Measurements from ENCODE around the gene BMP6. TPM values are rescaled to one million over a fixed set of nuclear protein-coding genes. Genes with fewer than 3 reads are reported as not detected.
A peak's percentile ranks its signal among the peaks of the same experiment; 100 is the strongest.

BMP6 gene
- total RNA-seq, 1 experiment from 2014 or later, result 13.6 TPM

DNA sequence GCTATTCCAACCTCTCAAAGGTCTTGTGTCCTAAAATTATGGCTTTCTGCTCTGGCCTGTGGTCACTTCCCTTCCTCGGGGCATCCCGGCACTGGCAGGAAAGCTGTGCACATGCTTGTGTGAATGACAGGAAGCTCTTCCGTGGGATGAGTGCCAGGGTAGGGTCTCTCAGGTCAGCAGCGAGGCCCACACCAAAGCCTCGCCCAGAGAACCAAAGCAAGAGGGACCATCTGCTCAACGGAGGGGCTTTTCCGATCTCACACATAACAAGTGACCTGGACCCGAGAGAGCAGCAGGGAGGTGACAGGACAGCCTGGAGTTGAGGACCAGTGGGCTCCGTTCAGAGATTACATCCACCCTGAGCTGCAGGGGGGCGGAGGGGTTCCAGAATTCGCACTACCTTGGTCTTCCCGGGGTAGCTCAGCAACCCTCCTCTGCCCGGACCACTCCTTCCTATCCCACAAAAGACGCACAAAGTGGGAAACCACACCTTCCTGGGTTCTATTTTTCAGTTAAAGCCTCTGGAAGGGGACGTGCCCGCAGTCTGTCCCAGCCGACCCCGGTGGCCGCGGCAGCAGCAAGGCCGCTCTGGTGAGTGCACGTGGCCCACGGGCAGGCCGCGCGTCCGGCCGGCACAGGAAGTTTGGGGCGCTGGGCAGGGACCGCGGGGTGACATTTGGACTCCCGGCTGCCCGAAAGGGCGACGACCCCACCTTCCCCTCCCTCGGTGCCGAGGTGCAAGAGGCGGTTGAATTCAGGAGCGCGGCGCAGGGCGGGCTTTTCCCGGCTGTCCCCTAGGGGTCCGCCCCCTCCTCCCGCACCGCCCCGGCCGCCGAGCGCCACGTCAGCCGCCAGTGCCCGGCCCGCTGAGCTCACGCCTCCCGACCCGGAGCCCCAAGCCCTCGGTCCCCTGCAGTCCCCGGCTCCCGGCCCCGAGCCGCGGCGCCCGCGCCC is 183.7 kb downstream of the BMP6 start:
- H3K27ac ChIP-seq (ENCODE audit: low read length), result peak overlapping the region; percentile 87
- TF ChIP-seq SIN3A (IDR thresholded peaks at IDR 0.05; ENCODE audit: borderline replicate concordance, insufficient read depth, low read depth, low read length) (no peak), TCF7L2 (IDR thresholded peaks at IDR 0.05; ENCODE audit: low read depth, low read length) (no peak), POLR2AphosphoS5 (IDR thresholded peaks at IDR 0.05; ENCODE audit: low read depth, low read length) (no peak)
- TF ChIP-seq, protein P1, sequence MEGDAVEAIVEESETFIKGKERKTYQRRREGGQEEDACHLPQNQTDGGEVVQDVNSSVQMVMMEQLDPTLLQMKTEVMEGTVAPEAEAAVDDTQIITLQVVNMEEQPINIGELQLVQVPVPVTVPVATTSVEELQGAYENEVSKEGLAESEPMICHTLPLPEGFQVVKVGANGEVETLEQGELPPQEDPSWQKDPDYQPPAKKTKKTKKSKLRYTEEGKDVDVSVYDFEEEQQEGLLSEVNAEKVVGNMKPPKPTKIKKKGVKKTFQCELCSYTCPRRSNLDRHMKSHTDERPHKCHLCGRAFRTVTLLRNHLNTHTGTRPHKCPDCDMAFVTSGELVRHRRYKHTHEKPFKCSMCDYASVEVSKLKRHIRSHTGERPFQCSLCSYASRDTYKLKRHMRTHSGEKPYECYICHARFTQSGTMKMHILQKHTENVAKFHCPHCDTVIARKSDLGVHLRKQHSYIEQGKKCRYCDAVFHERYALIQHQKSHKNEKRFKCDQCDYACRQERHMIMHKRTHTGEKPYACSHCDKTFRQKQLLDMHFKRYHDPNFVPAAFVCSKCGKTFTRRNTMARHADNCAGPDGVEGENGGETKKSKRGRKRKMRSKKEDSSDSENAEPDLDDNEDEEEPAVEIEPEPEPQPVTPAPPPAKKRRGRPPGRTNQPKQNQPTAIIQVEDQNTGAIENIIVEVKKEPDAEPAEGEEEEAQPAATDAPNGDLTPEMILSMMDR (IDR thresholded peaks at IDR 0.05), result no peak
- TF ChIP-seq, protein P2, sequence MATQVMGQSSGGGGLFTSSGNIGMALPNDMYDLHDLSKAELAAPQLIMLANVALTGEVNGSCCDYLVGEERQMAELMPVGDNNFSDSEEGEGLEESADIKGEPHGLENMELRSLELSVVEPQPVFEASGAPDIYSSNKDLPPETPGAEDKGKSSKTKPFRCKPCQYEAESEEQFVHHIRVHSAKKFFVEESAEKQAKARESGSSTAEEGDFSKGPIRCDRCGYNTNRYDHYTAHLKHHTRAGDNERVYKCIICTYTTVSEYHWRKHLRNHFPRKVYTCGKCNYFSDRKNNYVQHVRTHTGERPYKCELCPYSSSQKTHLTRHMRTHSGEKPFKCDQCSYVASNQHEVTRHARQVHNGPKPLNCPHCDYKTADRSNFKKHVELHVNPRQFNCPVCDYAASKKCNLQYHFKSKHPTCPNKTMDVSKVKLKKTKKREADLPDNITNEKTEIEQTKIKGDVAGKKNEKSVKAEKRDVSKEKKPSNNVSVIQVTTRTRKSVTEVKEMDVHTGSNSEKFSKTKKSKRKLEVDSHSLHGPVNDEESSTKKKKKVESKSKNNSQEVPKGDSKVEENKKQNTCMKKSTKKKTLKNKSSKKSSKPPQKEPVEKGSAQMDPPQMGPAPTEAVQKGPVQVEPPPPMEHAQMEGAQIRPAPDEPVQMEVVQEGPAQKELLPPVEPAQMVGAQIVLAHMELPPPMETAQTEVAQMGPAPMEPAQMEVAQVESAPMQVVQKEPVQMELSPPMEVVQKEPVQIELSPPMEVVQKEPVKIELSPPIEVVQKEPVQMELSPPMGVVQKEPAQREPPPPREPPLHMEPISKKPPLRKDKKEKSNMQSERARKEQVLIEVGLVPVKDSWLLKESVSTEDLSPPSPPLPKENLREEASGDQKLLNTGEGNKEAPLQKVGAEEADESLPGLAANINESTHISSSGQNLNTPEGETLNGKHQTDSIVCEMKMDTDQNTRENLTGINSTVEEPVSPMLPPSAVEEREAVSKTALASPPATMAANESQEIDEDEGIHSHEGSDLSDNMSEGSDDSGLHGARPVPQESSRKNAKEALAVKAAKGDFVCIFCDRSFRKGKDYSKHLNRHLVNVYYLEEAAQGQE (IDR thresholded peaks at IDR 0.05; ENCODE audit: insufficient read depth in 1 of 2, low read depth in 2 of 2, low read length in 1 of 2), result no peak
- ChIA-PET CTCF (no interaction called here), POLR2A (interaction anchor here (0.5 to 0.7 kb wide), 2 partner anchors 66 to 96 kb away, joined by 3 to 5 read pairs; no protein-coding TSS in a partner anchor)
- ATAC-seq (peak; percentile 89), DNase-seq (ENCODE audit: low read depth, low spot score) (no peak)
- peaks cover 13% of the 10 kb centered on the region for H3K4me1 ChIP-seq (ENCODE audit: control insufficient read depth, insufficient read depth, low read length)
- H3K36me3 ChIP-seq (ENCODE audit: control insufficient read depth, insufficient read depth, low read length), result no peaks in the 10 kb centered on the region
- intact Hi-C loops (cut with micrococcal nuclease; ENCODE audit: unreplicated experiment), result loop anchor here (2.0 to 10.0 kb wide), 2 partner anchors 97 to 185 kb away; partner anchors contain the start of gene BMP6
- H3K4me3 ChIP-seq (ENCODE audit: low read depth in 2 of 2, low read length in 2 of 2), result peak overlapping the region; percentile 66 to 75
- in situ Hi-C loops (cut with HindIII; ENCODE audit: low pct_unique_long_range_greater_than_20kb, low sequenced_read_pairs), result no loop called here
- H3K9me3 ChIP-seq (ENCODE audit: control insufficient read depth, insufficient read depth, low read depth, low read length), result no peaks in the 10 kb centered on the region
- TSS peak; percentile 65 for BruUV-seq (replicated peaks)
- 0 out of 2 replicates have a peak, but pooled peaks cover 2% of the 10 kb centered on the region for H3K27me3 ChIP-seq (ENCODE audit: control insufficient read depth, insufficient read depth, low read length)

DNA sequence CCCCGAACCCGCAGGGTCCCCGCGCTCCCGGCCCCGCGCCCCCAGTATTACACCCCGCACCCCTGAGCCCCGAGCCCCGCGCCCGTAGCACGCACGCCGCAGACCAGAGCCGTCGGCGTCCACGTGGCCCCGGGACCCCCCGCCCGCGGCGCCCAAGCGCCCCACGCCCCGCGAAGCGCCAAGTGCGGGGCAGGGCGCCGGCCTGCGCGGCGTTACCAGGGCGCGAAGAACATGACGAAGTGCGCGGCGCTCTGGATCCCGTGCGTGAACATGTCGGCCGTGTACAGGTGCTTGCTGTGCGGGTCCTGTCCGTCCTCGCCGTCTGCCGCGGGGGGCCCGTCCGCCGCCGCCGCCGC is 184.4 kb downstream of the BMP6 start:
- ATAC-seq (peak; percentile 69), DNase-seq (ENCODE audit: low read depth, low spot score) (no peak)
- H3K9me3 ChIP-seq (ENCODE audit: control insufficient read depth, insufficient read depth, low read depth, low read length), result no peaks in the 10 kb centered on the region
- 0 out of 2 replicates have a peak, but pooled peaks cover 2% of the 10 kb centered on the region for H3K27me3 ChIP-seq (ENCODE audit: control insufficient read depth, insufficient read depth, low read length)
- H3K4me3 ChIP-seq (ENCODE audit: low read depth in 2 of 2, low read length in 2 of 2), result peak overlapping the region; percentile 66 to 75
- H3K27ac ChIP-seq (ENCODE audit: low read length), result no peak overlapping the region
- CTCF ChIA-PET, result no interaction called here
- BruUV-seq (replicated peaks), result no TSS peak
- TF ChIP-seq SIN3A (IDR thresholded peaks at IDR 0.05; ENCODE audit: borderline replicate concordance, insufficient read depth, low read depth, low read length) (no peak; the same call in 1 of the 2 replicates), POLR2AphosphoS5 (IDR thresholded peaks at IDR 0.05; ENCODE audit: low read depth, low read length) (no peak), TCF7L2 (IDR thresholded peaks at IDR 0.05; ENCODE audit: low read depth, low read length) (no peak)
- TF ChIP-seq, protein P2 (IDR thresholded peaks at IDR 0.05; ENCODE audit: insufficient read depth in 1 of 2, low read depth in 2 of 2, low read length in 1 of 2), result no peak
- TF ChIP-seq, protein P1 (IDR thresholded peaks at IDR 0.05), result no peak
- in situ Hi-C loops (cut with HindIII; ENCODE audit: low pct_unique_long_range_greater_than_20kb, low sequenced_read_pairs), result no loop called here
- POLR2A ChIA-PET, result interaction anchor here (0.7 kb wide), 1 partner anchor 95 kb away, joined by 3 read pairs; no protein-coding TSS in a partner anchor
- peaks cover 13% of the 10 kb centered on the region for H3K4me1 ChIP-seq (ENCODE audit: control insufficient read depth, insufficient read depth, low read length)
- H3K36me3 ChIP-seq (ENCODE audit: control insufficient read depth, insufficient read depth, low read length), result no peaks in the 10 kb centered on the region
- intact Hi-C loops (cut with micrococcal nuclease; ENCODE audit: unreplicated experiment), result loop anchor here (2.0 to 10.0 kb wide), 2 partner anchors 97 to 185 kb away; partner anchors contain the start of gene BMP6
